B cell (primary cell): ENCODE measurements around the gene TPGS2. TPM values are rescaled to one million over a fixed set of nuclear protein-coding genes. Genes with fewer than 3 reads are reported as not detected.

Source experiments
- ATAC-seq: fragments of 200-7000 bp; cut with Tn5 transposase; one replicate; pipeline ENCODE4 v1.10.0; 2021; ENCODE audit warnings: low read depth, mild to moderate bottlenecking, moderate number of reproducible peaks, moderate library complexity
- CTCF ChIA-PET: fragments of 350-600 bp; sonication (Branson Sonifier 250); formaldehyde crosslinking; loops from one replicate; lab custom pipeline; 2021; ENCODE audit warnings: antibody characterized with exemption, inconsistent platforms; lab: Charles Lee
- POLR2A ChIA-PET: fragments of 350-600 bp; sonication (Branson Sonifier 250); formaldehyde crosslinking; loops from one replicate; lab custom pipeline; 2021; ENCODE audit warnings: antibody characterized with exemption; lab: Charles Lee
- DNase-seq: peaks from one replicate; pipeline ENCODE4 v3.0.0; 2013
- H2AFZ ChIP-seq: 2 replicates; pipeline ENCODE4 v1.6.1; 2012; ENCODE audit warnings: mild to moderate bottlenecking, low read depth, low read length; ENCODE audit not compliant: insufficient read depth, poor library complexity, severe bottlenecking
- H3K27ac ChIP-seq, 2 donors: 1 replicate in 1 of 2; 2 replicates in 1 of 2; pipeline ENCODE4 v1.5.1; 2012 to 2013; ENCODE audit warnings: low read length in 2 of 2, mild to moderate bottlenecking in 2 of 2, moderate library complexity in 1 of 2
- H3K27me3 ChIP-seq, 4 experiments: fragments of 200-600 bp in 1 of 4; sonication (generic) in 1 of 4; replicated peaks in 1 of 4; 1 replicate in 2 of 4; 2 replicates in 2 of 4; pipeline versions ENCODE4 v1.6.1 to v1.7.0; 2013 to 2016; ENCODE audit warnings: low read length in 3 of 4, mild to moderate bottlenecking in 2 of 4, mixed read lengths in 1 of 4, moderate library complexity in 1 of 4; ENCODE audit not compliant: insufficient read depth in 4 of 4, control insufficient read depth in 3 of 4; ENCODE audit errors: control extremely low read depth in 1 of 4
- H3K36me3 ChIP-seq, 2 experiments: replicated peaks in 1 of 2; 1 replicate in 1 of 2; 2 replicates in 1 of 2; pipeline versions ENCODE4 v1.6.1 to v1.7.1; 2013; ENCODE audit warnings: low read length in 1 of 2; ENCODE audit not compliant: insufficient read depth in 2 of 2, control insufficient read depth in 1 of 2; ENCODE audit errors: control extremely low read depth in 1 of 2, extremely low read depth in 1 of 2
- H3K4me1 ChIP-seq, 2 donors: fragments of 200-600 bp in 1 of 2; sonication (generic) in 1 of 2; 1 replicate in 1 of 2; 2 replicates in 1 of 2; pipeline versions ENCODE4 v1.5.1 to v1.6.1; 2013 to 2017; ENCODE audit warnings: low read length in 2 of 2; ENCODE audit not compliant: control insufficient read depth in 2 of 2, insufficient read depth in 2 of 2
- H3K4me2 ChIP-seq: replicated peaks from 2 replicates; pipeline ENCODE3; 2012; ENCODE audit warnings: mild to moderate bottlenecking, low read depth, low read length; ENCODE audit not compliant: poor library complexity, severe bottlenecking
- H3K4me3 ChIP-seq, 5 experiments: fragments of 200-600 bp in 1 of 5; sonication (generic) in 1 of 5; 1 replicate in 3 of 5; 2 replicates in 2 of 5; pipeline versions ENCODE4 v1.5.1 to v1.7.0; 2011 to 2016; ENCODE audit warnings: low read length in 4 of 5, mild to moderate bottlenecking in 4 of 5, low read depth in 2 of 5, control low read depth in 1 of 5, moderate library complexity in 1 of 5; ENCODE audit not compliant: insufficient read depth in 1 of 5; ENCODE audit errors: control extremely low read depth in 1 of 5, extremely low read depth in 1 of 5
- H3K79me2 ChIP-seq: fragments of 200-600 bp; sonication (generic); one replicate; pipeline ENCODE4 v1.6.0; 2016; ENCODE audit warnings: low read length; ENCODE audit not compliant: control insufficient read depth, insufficient read depth
- H3K9ac ChIP-seq: fragments of 200-600 bp; sonication (generic); 2 replicates; pipeline ENCODE4 v1.6.1; 2017; ENCODE audit warnings: mild to moderate bottlenecking, low read length, moderate library complexity
- H3K9me3 ChIP-seq, 3 donors: one replicate each; pipeline versions ENCODE4 v1.6.1 to v1.7.1; 2013; ENCODE audit warnings: low read length in 2 of 3; ENCODE audit not compliant: control insufficient read depth in 2 of 3, insufficient read depth in 1 of 3; ENCODE audit errors: control extremely low read depth in 1 of 3
- H4K20me1 ChIP-seq: 2 replicates; pipeline ENCODE4 v1.6.0; 2012; ENCODE audit warnings: mild to moderate bottlenecking, low read length; ENCODE audit not compliant: insufficient read depth, control insufficient read depth, poor library complexity, severe bottlenecking
- H3K27ac Mint-ChIP-seq: one replicate; pipeline ENCODE4 v1.8.0; 2021; ENCODE audit warnings: mixed read lengths
- H3K27me3 Mint-ChIP-seq: one replicate; pipeline ENCODE4 v1.8.0; 2021; ENCODE audit warnings: mixed read lengths
- H3K4me1 Mint-ChIP-seq: one replicate; pipeline ENCODE4 v1.8.0; 2021; ENCODE audit warnings: mixed read lengths
- H3K4me3 Mint-ChIP-seq: one replicate; pipeline ENCODE4 v1.8.0; 2021; ENCODE audit warnings: mixed read lengths
- H3K9me3 Mint-ChIP-seq: one replicate; pipeline ENCODE4 v1.8.0; 2022; ENCODE audit warnings: mixed read lengths; ENCODE audit not compliant: insufficient read depth
- CTCF ChIP-seq: fragments of 200-600 bp; IDR thresholded peaks from one replicate; pipeline ENCODE4 v1.8.0; 2022; ENCODE audit warnings: antibody characterized with exemption, mild to moderate bottlenecking
- EZH2 ChIP-seq: IDR thresholded peaks from 2 replicates; pipeline ENCODE4 v1.6.1; 2012; ENCODE audit warnings: borderline replicate concordance, low read depth, mild to moderate bottlenecking, moderate library complexity, low read length; ENCODE audit not compliant: insufficient read depth, poor library complexity, severe bottlenecking
- WGBS: methylation state at CpG from one replicate; pipeline ENCODE4 v1.1.5; 2013; ENCODE audit warnings: missing lambda C conversion rate; ENCODE audit not compliant: insufficient coverage; 5-methylcytosine and 5-hydroxymethylcytosine counted together
- intact Hi-C: fragments of 100-400 bp; cut with micrococcal nuclease; formaldehyde crosslinking; loops from one replicate; pipeline ENCODE4 v1.10.0; 2022
- polyA plus RNA-seq: library from polyadenylated mRNA; depleted of rRNA; stranded (reverse); fragments of >200 nt; gene quantifications from 2 replicates; pipeline ENCODE4 v1.2.3, GENCODE V29; 2012
- total RNA-seq, 2 donors: library from RNA; stranded (reverse); fragments of 120-200 nt in 1 of 2; gene quantifications; 1 replicate in 1 of 2; 2 replicates in 1 of 2; pipeline versions ENCODE4 v1.2.3 to v1.2.4, GENCODE V29; 2013 to 2022

The TPGS2 gene
- total and polyA plus RNA-seq, 2 donors (not counting 1 experiment from before 2014, with no cell fraction given) = 45.2 to 50.9 TPM

- Histone ChIP-seq H3K4me3 (no peak overlapping the region), H3K27ac (no peak overlapping the region), H3K9me3 (no peaks in the 10 kb centered on the region), H3K79me2 (no peaks in the 10 kb centered on the region), H2AFZ (no peak overlapping the region), H3K27me3 (no peaks in the 10 kb centered on the region), H3K36me3 (no peaks in the 10 kb centered on the region), H3K4me1 (no peaks in the 10 kb centered on the region), H3K4me2 (no peak overlapping the region), H3K9ac (no peak overlapping the region), H4K20me1 (no peaks in the 10 kb centered on the region)
- ChIA-PET POLR2A (no interaction called here), CTCF (no interaction called here)
- intact Hi-C loops = no loop called here
- DNase-seq = no peak
- Mint-ChIP-seq H3K27me3 (no peaks in the 10 kb centered on the region), H3K27ac (no peak overlapping the region), H3K4me1 (peaks cover 1% of the 10 kb centered on the region), H3K4me3 (no peak overlapping the region), H3K9me3 (no peaks in the 10 kb centered on the region)
- TF ChIP-seq EZH2 (no peak), CTCF (no peak)
- ATAC-seq = no peak
- WGBS = no CpG with 5 or more reads among the region's 1 CpG
These were observed 38.3 kb upstream of the TPGS2 start for GRCh38 chr18:36867056-36867455.

- Histone ChIP-seq H3K9ac (no peak overlapping the region), H3K4me3 (no peak overlapping the region), H2AFZ (no peak overlapping the region), H3K27me3 (no peaks in the 10 kb centered on the region), H3K79me2 (no peaks in the 10 kb centered on the region), H3K9me3 (peaks cover 0 to 1% (median 0%) of the 10 kb centered on the region in 3 donors), H3K36me3 (peaks cover 1 to 2% of the 10 kb centered on the region in 2 experiments), H3K4me2 (no peak overlapping the region), H3K4me1 (no peaks in the 10 kb centered on the region), H3K27ac (no peak overlapping the region), H4K20me1 (no peaks in the 10 kb centered on the region)
- WGBS = no CpG with 5 or more reads among the region's 1 CpG
- ChIA-PET CTCF (interaction anchor here (0.6 kb wide), 1 partner anchor 420 kb away, joined by 3 read pairs; no protein-coding TSS in a partner anchor), POLR2A (no interaction called here)
- Mint-ChIP-seq H3K27me3 (no peaks in the 10 kb centered on the region), H3K4me3 (no peak overlapping the region), H3K4me1 (no peaks in the 10 kb centered on the region), H3K27ac (no peak overlapping the region), H3K9me3 (no peaks in the 10 kb centered on the region)
- ATAC-seq (no peak), DNase-seq (no peak)
- intact Hi-C loops = no loop called here
- no peak for TF ChIP-seq CTCF
- TF ChIP-seq EZH2 = no peak
These were observed 33.4 kb upstream of the TPGS2 start for GRCh38 chr18:36862182-36862581.
